ENCODE data around the gene PTMA.
A peak's percentile ranks its signal among the peaks of the same experiment; 100 is the strongest.

GRCh38 chr2:231714639-231715498 is 6.5 kb downstream of the PTMA start:
- TF ChIP-seq EP300 (IDR thresholded peaks at IDR 0.05) (no peak), POLR2A (IDR thresholded peaks at IDR 0.05) (no peak), POLR2AphosphoS5 (IDR thresholded peaks at IDR 0.05) (no peak)
- TF ChIP-seq, protein P1, sequence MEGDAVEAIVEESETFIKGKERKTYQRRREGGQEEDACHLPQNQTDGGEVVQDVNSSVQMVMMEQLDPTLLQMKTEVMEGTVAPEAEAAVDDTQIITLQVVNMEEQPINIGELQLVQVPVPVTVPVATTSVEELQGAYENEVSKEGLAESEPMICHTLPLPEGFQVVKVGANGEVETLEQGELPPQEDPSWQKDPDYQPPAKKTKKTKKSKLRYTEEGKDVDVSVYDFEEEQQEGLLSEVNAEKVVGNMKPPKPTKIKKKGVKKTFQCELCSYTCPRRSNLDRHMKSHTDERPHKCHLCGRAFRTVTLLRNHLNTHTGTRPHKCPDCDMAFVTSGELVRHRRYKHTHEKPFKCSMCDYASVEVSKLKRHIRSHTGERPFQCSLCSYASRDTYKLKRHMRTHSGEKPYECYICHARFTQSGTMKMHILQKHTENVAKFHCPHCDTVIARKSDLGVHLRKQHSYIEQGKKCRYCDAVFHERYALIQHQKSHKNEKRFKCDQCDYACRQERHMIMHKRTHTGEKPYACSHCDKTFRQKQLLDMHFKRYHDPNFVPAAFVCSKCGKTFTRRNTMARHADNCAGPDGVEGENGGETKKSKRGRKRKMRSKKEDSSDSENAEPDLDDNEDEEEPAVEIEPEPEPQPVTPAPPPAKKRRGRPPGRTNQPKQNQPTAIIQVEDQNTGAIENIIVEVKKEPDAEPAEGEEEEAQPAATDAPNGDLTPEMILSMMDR (IDR thresholded peaks at IDR 0.05) = peak; percentile 89 to 95 (median 92)
